K562 (cell line): ENCODE results near the gene GNG14. TPM values are rescaled to one million over a fixed set of nuclear protein-coding genes. Genes with fewer than 3 reads are reported as not detected.

Experiments
- ATAC-seq: fragments of 200-7000 bp; cut with Tn5 transposase; 3 replicates; pipeline ENCODE4 v1.9.1; 2020; ENCODE audit warnings: moderate library complexity
- BruUV-seq: library from RNA; stranded (reverse); fragments of 400-500 nt; replicated peaks from 2 replicates; lab custom pipeline; 2021; lab: Mats Ljungman, UMichigan
- CTCF ChIA-PET: fragments of 300-600 bp; formaldehyde crosslinking; extraction: SDS; loops from one replicate; lab custom pipeline; 2021; ENCODE audit warnings: low intra/inter-chr PET ratio; lab: Yijun Ruan, JAX
- POLR2A ChIA-PET: fragments of 300-600, 350-650 bp; sonication (Branson Sonifier 250); formaldehyde crosslinking; extraction: SDS; loops from one replicate; lab custom pipeline; 2021; ENCODE audit warnings: antibody characterized with exemption, inconsistent platforms; lab: Yijun Ruan, JAX
- DNase-seq, 4 experiments: peaks; one replicate each; pipeline versions ENCODE4 v3.0.0 to v3.0.0-alpha.2; 2011 to 2018; ENCODE audit warnings: low spot score in 3 of 4, mixed read lengths in 3 of 4; ENCODE audit errors: extremely low read depth in 1 of 4
- FAIRE-seq: peaks from 2 replicates; lab custom pipeline; 2011; peaks lifted over from hg19 to GRCh38; lab: Jason Lieb, UNC
- H2AFZ ChIP-seq: 2 replicates; pipeline ENCODE4 v1.6.0; 2011; ENCODE audit warnings: low read depth, low read length, control low read depth, inconsistent platforms
- H3K27ac ChIP-seq: fragments of 200-600 bp; 3 replicates; pipeline ENCODE4 v1.8.0; 2011; ENCODE audit warnings: low read depth, mild to moderate bottlenecking, control low read depth, inconsistent platforms, low read length, moderate library complexity, mixed read lengths; ENCODE audit errors: extremely low read depth
- H3K27me3 ChIP-seq, 2 experiments: fragments of 300-600 bp in 1 of 2; 2 replicates in 1 of 2; 3 replicates in 1 of 2; pipeline versions ENCODE4 v1.6.0 to v1.8.0; 2011; ENCODE audit warnings: inconsistent platforms in 2 of 2, low read length in 2 of 2, mild to moderate bottlenecking in 1 of 2, mixed read lengths in 1 of 2, moderate library complexity in 1 of 2; ENCODE audit not compliant: control insufficient read depth in 2 of 2, insufficient read depth in 2 of 2
- H3K36me3 ChIP-seq: fragments of 300-600 bp; 3 replicates; pipeline ENCODE4 v1.8.0; 2011; ENCODE audit warnings: mild to moderate bottlenecking, low read length, inconsistent platforms; ENCODE audit not compliant: control insufficient read depth, insufficient read depth
- H3K4me1 ChIP-seq, 2 experiments: fragments of 200-600 bp in 1 of 2; replicated peaks in 1 of 2; 2 replicates in 1 of 2; 3 replicates in 1 of 2; pipeline versions ENCODE4 v1.5.1 to v1.8.0; 2011; ENCODE audit warnings: inconsistent platforms in 2 of 2, low read length in 2 of 2, mild to moderate bottlenecking in 1 of 2, mixed read lengths in 1 of 2, moderate library complexity in 1 of 2; ENCODE audit not compliant: control insufficient read depth in 2 of 2, insufficient read depth in 2 of 2
- H3K4me2 ChIP-seq: 2 replicates; pipeline ENCODE4 v1.6.1; 2011; ENCODE audit warnings: low read length, control low read depth, inconsistent platforms, mixed read lengths; ENCODE audit not compliant: insufficient read depth
- H3K4me3 ChIP-seq: fragments of 200-600 bp; sonication (generic), shearing (Covaris generic); 2 replicates; pipeline ENCODE4 v1.5.1; 2016; ENCODE audit warnings: control low read depth, inconsistent platforms
- H3K79me2 ChIP-seq: fragments of 200-600 bp; 3 replicates; pipeline ENCODE4 v1.8.0; 2011; ENCODE audit warnings: low read length, inconsistent platforms; ENCODE audit not compliant: control insufficient read depth, insufficient read depth
- H3K9ac ChIP-seq, 2 experiments: 2 replicates each; pipeline versions ENCODE4 v1.6.0 to v1.6.1; 2011; ENCODE audit warnings: low read depth in 2 of 2, low read length in 2 of 2, control low read depth in 1 of 2, inconsistent platforms in 1 of 2, mild to moderate bottlenecking in 1 of 2, mixed read lengths in 1 of 2; ENCODE audit not compliant: insufficient read depth in 1 of 2
- H3K9me1 ChIP-seq: one replicate; pipeline ENCODE4 v1.6.0; 2011; ENCODE audit warnings: inconsistent platforms, mild to moderate bottlenecking, low read length, moderate library complexity; ENCODE audit not compliant: control insufficient read depth, insufficient read depth
- H3K9me3 ChIP-seq: replicated peaks from 2 replicates; pipeline ENCODE4 v1.5.1; 2011; ENCODE audit warnings: low read depth, low read length, inconsistent platforms; ENCODE audit not compliant: control insufficient read depth, insufficient read depth
- H4K20me1 ChIP-seq: replicated peaks from 2 replicates; pipeline ENCODE4 v1.6.1; 2011; ENCODE audit warnings: low read length, inconsistent platforms, mixed read lengths; ENCODE audit not compliant: control insufficient read depth, insufficient read depth
- CBX5 ChIP-seq: IDR thresholded peaks from 2 replicates; pipeline ENCODE4 v1.6.1; 2014; ENCODE audit warnings: low read depth, borderline replicate concordance
- CBX8 ChIP-seq: fragments of 200-600 bp; sonication (generic); IDR thresholded peaks from 2 replicates; pipeline ENCODE4 v1.6.1; 2012; ENCODE audit warnings: borderline replicate concordance, mixed run types, low read depth, mild to moderate bottlenecking, moderate library complexity, mixed read lengths, low read length, control low read depth, inconsistent platforms; ENCODE audit not compliant: poor library complexity, severe bottlenecking; ENCODE audit errors: extremely low read depth
- CEBPG ChIP-seq, 3 experiments: fragments of 200-800 bp in 1 of 3; sonication (Bioruptor generic) in 1 of 3; sonication (generic) in 1 of 3; formaldehyde crosslinking in 1 of 3; IDR thresholded peaks in 2 of 3; conservative IDR thresholded peaks in 1 of 3; 2 replicates each; pipeline versions ENCODE4 v1.6.1 to v1.8.0; 2016 to 2022; ENCODE audit warnings: missing compliant biosample characterization in 2 of 3, missing genetic modification characterization in 2 of 3, mild to moderate bottlenecking in 1 of 3, missing genetic modification reagents in 1 of 3
- CGGBP1 ChIP-seq: fragments of 250-450 bp; sonication (Bioruptor Pico); IDR thresholded peaks from 2 replicates; pipeline ENCODE4 v1.9.0; 2021; ENCODE audit warnings: mild to moderate bottlenecking
- ETV6 ChIP-seq, 3 experiments: fragments of 150-350 bp in 1 of 3; sonication (generic) in 1 of 3; formaldehyde crosslinking in 1 of 3; IDR thresholded peaks; 2 replicates each; pipeline versions ENCODE4 v1.6.1 to v1.8.0; 2014 to 2022; ENCODE audit warnings: borderline replicate concordance in 2 of 3, low read depth in 2 of 3, antibody characterized with exemption in 1 of 3, low read length in 1 of 3, mild to moderate bottlenecking in 1 of 3, missing genetic modification reagents in 1 of 3
- PTBP1 ChIP-seq: fragments of 200-400 bp; formaldehyde crosslinking; IDR thresholded peaks from 2 replicates; pipeline ENCODE4 v1.6.1; 2017; ENCODE audit warnings: low read depth, low read length
- TEAD2 ChIP-seq: fragments of 450-650 bp; IDR thresholded peaks from 2 replicates; pipeline ENCODE4 v1.6.1; 2016; ENCODE audit warnings: missing genetic modification characterization, control low read depth, missing compliant biosample characterization
- TEAD4 ChIP-seq, 2 experiments: sonication (generic) in 1 of 2; formaldehyde crosslinking in 1 of 2; IDR thresholded peaks; 2 replicates each; pipeline versions ENCODE4 v1.6.1 to v1.8.0; 2012 to 2022; ENCODE audit warnings: borderline replicate concordance in 1 of 2, inconsistent platforms in 1 of 2, low read length in 1 of 2, mild to moderate bottlenecking in 1 of 2, missing genetic modification reagents in 1 of 2
- XRCC5 ChIP-seq: fragments of 200-400 bp; formaldehyde crosslinking; IDR thresholded peaks from 2 replicates; pipeline ENCODE4 v1.6.1; 2017; ENCODE audit warnings: low read depth, mild to moderate bottlenecking, low read length
- YY1 ChIP-seq, 3 experiments: IDR thresholded peaks; 2 replicates each; pipeline ENCODE4 v1.6.1; 2011; ENCODE audit warnings: low read length in 2 of 3, mild to moderate bottlenecking in 2 of 3, moderate library complexity in 2 of 3, borderline replicate concordance in 1 of 3, control low read depth in 1 of 3, low read depth in 1 of 3; ENCODE audit not compliant: insufficient read depth in 3 of 3, insufficient replicate concordance in 2 of 3, control insufficient read depth in 1 of 3, insufficient read length in 1 of 3; ENCODE audit errors: extremely low read depth in 1 of 3
- ZNF77 ChIP-seq: fragments of 250-450 bp; sonication (Bioruptor Pico); IDR thresholded peaks from 2 replicates; pipeline ENCODE4 v1.5.0; 2020
- WGBS: fragments of 100-300 bp; shearing (Covaris generic); methylation state at CpG from one replicate; pipeline ENCODE4 v1.1.6; 2016; ENCODE audit warnings: low coverage, mixed read lengths; ENCODE audit not compliant: insufficient coverage; ENCODE audit errors: missing lambda C conversion rate; 5-methylcytosine and 5-hydroxymethylcytosine counted together
- in situ Hi-C: fragments of 300-500 bp; cut with MboI; formaldehyde crosslinking; loops from 4 replicates; pipeline ENCODE4 v1.15.0; 2018; ENCODE audit warnings: inconsistent platforms, mixed read lengths
- intact Hi-C: fragments of 100-400 bp; cut with micrococcal nuclease; formaldehyde crosslinking; loops from 2 replicates; pipeline ENCODE4 v1.14.2; 2022
- polyA plus RNA-seq, 8 experiments: library from polyadenylated mRNA; depleted of rRNA in 4 of 8; stranded (reverse) in 5 of 8; unstranded in 3 of 8; fragments of >200 nt; fragmentation: Nextera tagmentation in 2 of 8; fragmentation: Illumina TruSeq in 1 of 8; extraction: Ambion mirVana in 2 of 8; extraction: Trizol in 1 of 8; gene quantifications; 2 replicates each; pipeline versions ENCODE4 v1.2.1 to v1.2.3, GENCODE V29; 2011 to 2014; ENCODE audit warnings: inconsistent platforms in 1 of 8, missing spikeins in 1 of 8
- total RNA-seq, 7 experiments: library from RNA; depleted of rRNA in 6 of 7; stranded (reverse); fragments of >200 nt in 6 of 7; fragmentation: Illumina TruSeq in 2 of 7; extraction: Trizol in 2 of 7; gene quantifications; 2 replicates each; pipeline versions ENCODE4 v1.2.1 to v1.2.3, GENCODE V29; 2011 to 2021; ENCODE audit warnings: low replicate concordance in 1 of 7
- TF ChIP-seq, protein P1 (sequence below), 2 experiments: fragments of 450-650 bp; conservative IDR thresholded peaks; 2 replicates each; pipeline ENCODE4 v1.6.1; 2017; ENCODE audit warnings: mild to moderate bottlenecking in 2 of 2, moderate library complexity in 2 of 2
- TF ChIP-seq, protein P2 (sequence below): sonication (generic); formaldehyde crosslinking; IDR thresholded peaks from 2 replicates; pipeline ENCODE4 v1.8.0; 2022; ENCODE audit warnings: mild to moderate bottlenecking, missing genetic modification reagents, borderline replicate concordance

GNG14 gene
- total and polyA plus RNA-seq, 9 of the 15 experiments (the other 6 are each of a cell fraction or from before 2014, with no cell fraction given), result not detected

DNA sequence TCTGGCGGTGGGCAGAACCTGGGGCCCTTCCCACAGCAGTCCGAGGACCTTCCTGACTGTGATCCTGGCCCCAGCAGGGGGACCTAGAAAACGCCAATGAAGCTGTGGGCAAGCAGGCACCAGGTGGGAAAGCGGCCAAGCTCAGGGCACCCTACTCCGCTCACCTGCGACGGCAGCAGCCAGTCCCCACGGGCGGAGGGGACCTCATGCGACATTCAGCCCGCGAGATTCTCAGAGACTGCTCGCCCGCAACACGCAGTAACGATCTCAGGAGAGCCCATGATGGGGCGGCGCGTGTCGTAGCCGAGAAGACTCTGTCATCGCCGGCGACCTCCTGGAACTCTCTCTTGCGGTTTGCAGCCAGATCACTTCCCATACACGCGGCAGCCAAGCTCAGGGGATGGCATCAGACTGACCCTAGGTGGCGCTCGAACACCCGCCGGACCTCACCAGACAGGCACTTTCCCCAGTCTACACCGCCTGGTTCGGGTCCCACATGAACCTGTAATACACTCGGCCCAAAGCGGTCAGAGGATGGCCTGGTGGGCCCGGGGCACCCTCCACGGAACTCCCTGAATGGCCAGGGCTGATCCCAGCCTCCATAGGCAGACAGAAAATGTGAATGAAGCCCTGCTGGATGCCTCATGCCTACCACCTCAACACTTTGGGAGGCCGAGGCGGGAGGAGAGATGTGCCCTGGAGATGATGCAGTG lies 47.7 kb upstream of the GNG14 start:
- Histone ChIP-seq H4K20me1 (no peaks in the 10 kb centered on the region), H3K4me2 (peak overlapping the region; percentile 60), H3K36me3 (no peaks in the 10 kb centered on the region), H2AFZ (peak overlapping the region; percentile 96), H3K27ac (no peak overlapping the region), H3K4me1 (peaks cover 2 to 13% of the 10 kb centered on the region in 2 experiments; a peak in 2 of 5 replicates), H3K79me2 (no peaks in the 10 kb centered on the region), H3K27me3 (no peaks in the 10 kb centered on the region), H3K9me3 (0 out of 2 replicates have a peak, but pooled peaks cover 6% of the 10 kb centered on the region), H3K4me3 (no peak overlapping the region), H3K9ac (peak overlapping the region; percentile 16 to 83; a peak in 3 of 4 replicates), H3K9me1 (no peaks in the 10 kb centered on the region)
- FAIRE-seq (peak; percentile 89), ATAC-seq (peak; percentile 99), DNase-seq (peak; percentile 78 to 87 (median 84))
- ChIA-PET POLR2A (interaction anchor here (0.7 to 1.3 kb wide), 5 partner anchors 9 to 1826 kb away, joined by 3 to 4 read pairs (median 3); a partner anchor contains a TSS), CTCF (no interaction called here)
- BruUV-seq, result no TSS peak
- 33% methylated on average over 33 of the region's 39 CpGs for WGBS
- intact Hi-C loops, result loop anchor here (1.0 kb wide), 1 partner anchor 32 kb away; no protein-coding TSS in a partner anchor
- in situ Hi-C loops, result no loop called here
- TF ChIP-seq ETV6 (IDR thresholded peaks at IDR 0.05; ENCODE audit: borderline replicate concordance in 1 of 2, low read depth in 2 of 2, low read length in 1 of 2), result no peak
- no peak for TF ChIP-seq ETV6 (CRISPR knock-in tag; IDR thresholded peaks at IDR 0.05; ENCODE audit: borderline replicate concordance)
- TF ChIP-seq, protein P1, sequence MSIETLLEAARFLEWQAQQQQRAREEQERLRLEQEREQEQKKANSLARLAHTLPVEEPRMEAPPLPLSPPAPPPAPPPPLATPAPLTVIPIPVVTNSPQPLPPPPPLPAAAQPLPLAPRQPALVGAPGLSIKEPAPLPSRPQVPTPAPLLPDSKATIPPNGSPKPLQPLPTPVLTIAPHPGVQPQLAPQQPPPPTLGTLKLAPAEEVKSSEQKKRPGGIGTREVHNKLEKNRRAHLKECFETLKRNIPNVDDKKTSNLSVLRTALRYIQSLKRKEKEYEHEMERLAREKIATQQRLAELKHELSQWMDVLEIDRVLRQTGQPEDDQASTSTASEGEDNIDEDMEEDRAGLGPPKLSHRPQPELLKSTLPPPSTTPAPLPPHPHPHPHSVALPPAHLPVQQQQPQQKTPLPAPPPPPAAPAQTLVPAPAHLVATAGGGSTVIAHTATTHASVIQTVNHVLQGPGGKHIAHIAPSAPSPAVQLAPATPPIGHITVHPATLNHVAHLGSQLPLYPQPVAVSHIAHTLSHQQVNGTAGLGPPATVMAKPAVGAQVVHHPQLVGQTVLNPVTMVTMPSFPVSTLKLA (conservative IDR thresholded peaks at IDR 0.05), result peak in 1 of 2 experiments; percentile 51; a peak in 2 of 4 replicates
- TF ChIP-seq CBX5, result peak; percentile 61; the same call in 1 of the 2 replicates
- TF ChIP-seq CBX8, result no peak
- no peak for TF ChIP-seq TEAD4 (IDR thresholded peaks at IDR 0.05; ENCODE audit: low read length)
- no peak for TF ChIP-seq TEAD4 (CRISPR knock-in tag; IDR thresholded peaks at IDR 0.05; ENCODE audit: borderline replicate concordance)
- TF ChIP-seq PTBP1, result no peak
- peak in 1 of 3 experiments; percentile 21 for TF ChIP-seq YY1 (IDR thresholded peaks at IDR 0.05; ENCODE audit: borderline replicate concordance in 1 of 3, control insufficient read depth in 1 of 3, extremely low read depth in 1 of 3, insufficient read depth in 3 of 3, insufficient read length in 1 of 3, insufficient replicate concordance in 2 of 3, low read depth in 1 of 3, low read length in 2 of 3)
- TF ChIP-seq, protein P2, sequence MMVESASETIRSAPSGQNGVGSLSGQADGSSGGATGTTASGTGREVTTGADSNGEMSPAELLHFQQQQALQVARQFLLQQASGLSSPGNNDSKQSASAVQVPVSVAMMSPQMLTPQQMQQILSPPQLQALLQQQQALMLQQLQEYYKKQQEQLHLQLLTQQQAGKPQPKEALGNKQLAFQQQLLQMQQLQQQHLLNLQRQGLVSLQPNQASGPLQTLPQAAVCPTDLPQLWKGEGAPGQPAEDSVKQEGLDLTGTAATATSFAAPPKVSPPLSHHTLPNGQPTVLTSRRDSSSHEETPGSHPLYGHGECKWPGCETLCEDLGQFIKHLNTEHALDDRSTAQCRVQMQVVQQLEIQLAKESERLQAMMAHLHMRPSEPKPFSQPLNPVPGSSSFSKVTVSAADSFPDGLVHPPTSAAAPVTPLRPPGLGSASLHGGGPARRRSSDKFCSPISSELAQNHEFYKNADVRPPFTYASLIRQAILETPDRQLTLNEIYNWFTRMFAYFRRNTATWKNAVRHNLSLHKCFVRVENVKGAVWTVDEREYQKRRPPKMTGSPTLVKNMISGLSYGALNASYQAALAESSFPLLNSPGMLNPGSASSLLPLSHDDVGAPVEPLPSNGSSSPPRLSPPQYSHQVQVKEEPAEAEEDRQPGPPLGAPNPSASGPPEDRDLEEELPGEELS (CRISPR knock-in tag), result peak; percentile 67; the same call in 1 of the 2 replicates
- no peak for TF ChIP-seq CGGBP1 (CRISPR knock-in tag)
- no peak for TF ChIP-seq TEAD2 (tag)
- TF ChIP-seq XRCC5, result peak; percentile 69; the same call in 1 of the 2 replicates
- peak; percentile 34 for TF ChIP-seq CEBPG (CRISPR knock-in tag; IDR thresholded peaks at IDR 0.05)
- TF ChIP-seq CEBPG (tag; conservative IDR thresholded peaks at IDR 0.05 in 1 of 2, IDR thresholded peaks at IDR 0.05 in 1 of 2), result no peak
- no peak for TF ChIP-seq ZNF77
